ENCODE results near the gene UQCC5.
"Not testable (repeated sequence)": the region's sequence is repeated elsewhere in the genome, so short reads cannot be mapped to it uniquely, and the experiment has no call there.

The UQCC5 gene

GRCh38 chr3:52525680-52526561 lies 10.5 kb upstream of the UQCC5 start:
- H3K4me3 Mint-ChIP-seq: no peak overlapping the region
- H3K27ac Mint-ChIP-seq: no peak overlapping the region
- no peaks in the 10 kb centered on the region for H3K4me1 Mint-ChIP-seq
- no peaks in the 10 kb centered on the region for H3K27me3 Mint-ChIP-seq
- no peaks in the 10 kb centered on the region for H3K9me3 Mint-ChIP-seq
- no peak for ATAC-seq
- DNase-seq: no peak

- H3K27ac Mint-ChIP-seq, H3K27me3 Mint-ChIP-seq, H3K9me3 Mint-ChIP-seq, H3K4me3 Mint-ChIP-seq, DNase-seq, ATAC-seq, H3K4me1 Mint-ChIP-seq: not testable (repeated sequence)
These were observed 9.8 kb upstream of the UQCC5 start for GRCh38 chr3:52526671-52527038.

GRCh38 chr3:52527039-52527731 lies 9.2 kb upstream of the UQCC5 start:
- no peak for DNase-seq
- Mint-ChIP-seq H3K9me3 (no peaks in the 10 kb centered on the region), H3K27me3 (no peaks in the 10 kb centered on the region), H3K27ac (no peak overlapping the region), H3K4me3 (no peak overlapping the region), H3K4me1 (peaks cover 5% of the 10 kb centered on the region)
- ATAC-seq: no peak

GRCh38 chr3:52527732-52528585 lies 8.4 kb upstream of the UQCC5 start:
- no peak for ATAC-seq
- no peak for DNase-seq
- Mint-ChIP-seq H3K9me3 (no peaks in the 10 kb centered on the region), H3K27ac (no peak overlapping the region), H3K4me1 (peaks cover 12% of the 10 kb centered on the region), H3K27me3 (no peaks in the 10 kb centered on the region), H3K4me3 (no peak overlapping the region)

- ATAC-seq (no peak), DNase-seq (no peak)
- Mint-ChIP-seq H3K9me3 (no peaks in the 10 kb centered on the region), H3K27ac (no peak overlapping the region), H3K4me3 (no peak overlapping the region), H3K27me3 (no peaks in the 10 kb centered on the region), H3K4me1 (peaks cover 12% of the 10 kb centered on the region)
These were observed 7.6 kb upstream of the UQCC5 start for GRCh38 chr3:52528586-52529375.

- Mint-ChIP-seq H3K9me3 (no peaks in the 10 kb centered on the region), H3K27ac (peak overlapping the region in 1 of 2 donors; percentile 64), H3K27me3 (no peaks in the 10 kb centered on the region), H3K4me3 (no peak overlapping the region), H3K4me1 (peaks cover 20% of the 10 kb centered on the region)
- ATAC-seq (no peak), DNase-seq (no peak)
These were observed 6.8 kb upstream of the UQCC5 start for GRCh38 chr3:52529376-52530333.

- Mint-ChIP-seq H3K4me1 (peaks cover 33% of the 10 kb centered on the region), H3K27ac (no peak overlapping the region), H3K27me3 (no peaks in the 10 kb centered on the region), H3K9me3 (no peaks in the 10 kb centered on the region), H3K4me3 (no peak overlapping the region)
- no peak for ATAC-seq
- DNase-seq: no peak
These were observed 5.2 kb upstream of the UQCC5 start for GRCh38 chr3:52530918-52531826.

- peaks cover 39% of the 10 kb centered on the region for H3K4me1 Mint-ChIP-seq
- no peaks in the 10 kb centered on the region for H3K27me3 Mint-ChIP-seq
- H3K27ac Mint-ChIP-seq: no peak overlapping the region
- no peak for ATAC-seq
- no peaks in the 10 kb centered on the region for H3K9me3 Mint-ChIP-seq
- no peak for DNase-seq
- H3K4me3 Mint-ChIP-seq: peak overlapping the region; percentile 71 to 90
These were observed 4.4 kb upstream of the UQCC5 start for GRCh38 chr3:52531860-52532516.

- DNase-seq (no peak), ATAC-seq (no peak)
- Mint-ChIP-seq H3K27ac (peak overlapping the region in 1 of 2 donors; percentile 81), H3K9me3 (no peaks in the 10 kb centered on the region), H3K27me3 (no peaks in the 10 kb centered on the region), H3K4me1 (peaks cover 42% of the 10 kb centered on the region), H3K4me3 (peak overlapping the region; percentile 71 to 90)
These were observed 3.9 kb upstream of the UQCC5 start for GRCh38 chr3:52532517-52532837.

- H3K4me3 Mint-ChIP-seq: peak overlapping the region; percentile 71 to 90
- peaks cover 48% of the 10 kb centered on the region for H3K4me1 Mint-ChIP-seq
- DNase-seq: peak; percentile 35 to 36
- H3K9me3 Mint-ChIP-seq: no peaks in the 10 kb centered on the region
- peak overlapping the region in 1 of 2 donors; percentile 81 for H3K27ac Mint-ChIP-seq
- no peaks in the 10 kb centered on the region for H3K27me3 Mint-ChIP-seq
- peak; percentile 5 for ATAC-seq
These were observed 3.4 kb upstream of the UQCC5 start for GRCh38 chr3:52532838-52533622.

GRCh38 chr3:52533623-52534280 lies 2.7 kb upstream of the UQCC5 start, which contains the start of gene NT5DC2:
TSS of gene NT5DC2 (minus strand) at chr3:52533857. CDS start at chr3:52533737, 120 bp downstream.
- Mint-ChIP-seq H3K27me3 (no peaks in the 10 kb centered on the region), H3K4me1 (peaks cover 55% of the 10 kb centered on the region), H3K9me3 (no peaks in the 10 kb centered on the region), H3K4me3 (peak within 1 kb of the TSS; percentile 84 to 91), H3K27ac (peak within 1 kb of the TSS; percentile 57 to 85)
- peak; percentile 72 to 74 for DNase-seq
- peak; percentile 56 for ATAC-seq

Measured in stimulated activated naive CD8-positive, alpha-beta T cell treated with anti-CD3 and anti-CD28 coated beads, Interleukin-15, amount 100 ng/mL, for 72 hours (primary cell).